ENCODE data around the gene TERF2IP. TPM values are rescaled to one million over a fixed set of nuclear protein-coding genes. Genes with fewer than 3 reads are reported as not detected.

The TERF2IP gene
- total RNA-seq = 28.3 and 43.6 TPM in 2 replicates

- DNase-seq (ENCODE audit: low read depth) = peak; percentile 92
- no peak for TF ChIP-seq CTCF (IDR thresholded peaks at IDR 0.05; ENCODE audit: insufficient read depth, low read depth, low read length)
- peak within 1 kb of the TSS; percentile 98 for H3K4me3 ChIP-seq (ENCODE audit: low read depth, low read length)
These were observed at the start of gene TERF2IP, which contains the start of gene KARS1 for GRCh38 chr16:75647492-75648264. Gene TERF2IP, plus strand, starts transcription at chr16:75647773. Its CDS starts 110 bp downstream, at chr16:75647883. Gene KARS1, minus strand, starts transcription at chr16:75647665. Its CDS starts 26 bp downstream, at chr16:75647639.

GRCh38 chr16:75599452-75600277, 47.9 kb upstream of the TERF2IP start:
- no peak overlapping the region for H3K4me3 ChIP-seq (ENCODE audit: low read depth, low read length)
- no peak for TF ChIP-seq CTCF (IDR thresholded peaks at IDR 0.05; ENCODE audit: insufficient read depth, low read depth, low read length)
- no peak for DNase-seq (ENCODE audit: low read depth)

- no peak for TF ChIP-seq CTCF (IDR thresholded peaks at IDR 0.05; ENCODE audit: insufficient read depth, low read depth, low read length)
- H3K4me3 ChIP-seq (ENCODE audit: low read depth, low read length) = no peak overlapping the region
- no peak for DNase-seq (ENCODE audit: low read depth)
These were observed 44.3 kb upstream of the TERF2IP start for GRCh38 chr16:75603241-75603640.

- no peak for DNase-seq (ENCODE audit: low read depth)
- H3K4me3 ChIP-seq (ENCODE audit: low read depth, low read length) = no peak overlapping the region
- TF ChIP-seq CTCF (IDR thresholded peaks at IDR 0.05; ENCODE audit: insufficient read depth, low read depth, low read length) = no peak
These were observed 41.1 kb upstream of the TERF2IP start for GRCh38 chr16:75606507-75606906.

GRCh38 chr16:75614066-75614897, 33.3 kb upstream of the TERF2IP start:
- TF ChIP-seq CTCF (IDR thresholded peaks at IDR 0.05; ENCODE audit: insufficient read depth, low read depth, low read length) = no peak
- DNase-seq (ENCODE audit: low read depth) = peak; percentile 71
- no peak overlapping the region for H3K4me3 ChIP-seq (ENCODE audit: low read depth, low read length)

- DNase-seq (ENCODE audit: low read depth) = no peak
These were observed 32.0 kb upstream of the TERF2IP start for GRCh38 chr16:75615619-75616018.

More at GRCh38 chr16:75615619-75616018, 32.0 kb upstream of the TERF2IP start:
- TF ChIP-seq CTCF (IDR thresholded peaks at IDR 0.05; ENCODE audit: insufficient read depth, low read depth, low read length) = no peak
- H3K4me3 ChIP-seq (ENCODE audit: low read depth, low read length) = no peak overlapping the region
